Upper lobe of right lung (tissue), 1 donor: ENCODE measurements around the gene PTPRA. TPM values are rescaled to one million over a fixed set of nuclear protein-coding genes. Genes with fewer than 3 reads are reported as not detected.
A peak's percentile ranks its signal among the peaks of the same experiment; 100 is the strongest.

Source experiments
- ATAC-seq: fragments of 200-7000 bp; cut with Tn5 transposase; one replicate; pipeline ENCODE4 v1.9.1; 2020; ENCODE audit warnings: mild to moderate bottlenecking, moderate library complexity
- DNase-seq: peaks from one replicate; pipeline ENCODE4 v3.0.0-alpha.2; 2020
- H3K27ac ChIP-seq: fragments of 200-600 bp; one replicate; pipeline ENCODE4 v1.8.0; 2022
- H3K27me3 ChIP-seq: fragments of 200-600 bp; one replicate; pipeline ENCODE4 v1.8.0; 2022; ENCODE audit warnings: mild to moderate bottlenecking
- H3K36me3 ChIP-seq: fragments of 200-600 bp; one replicate; pipeline ENCODE4 v1.8.0; 2022
- H3K4me1 ChIP-seq: fragments of 200-600 bp; one replicate; pipeline ENCODE4 v1.8.0; 2022
- H3K4me3 ChIP-seq: fragments of 200-600 bp; one replicate; pipeline ENCODE4 v1.8.0; 2022; ENCODE audit warnings: mild to moderate bottlenecking
- H3K9me3 ChIP-seq: fragments of 200-600 bp; one replicate; pipeline ENCODE4 v1.8.0; 2022
- intact Hi-C: fragments of 100-400 bp; cut with DNase I; formaldehyde crosslinking; loops from one replicate; pipeline ENCODE4 v1.11.0; 2022
- total RNA-seq: library from RNA; stranded (reverse); fragmentation: NEBNext Ultra II Directional; extraction: Animal tissue kit (Norgen Biotek cat#: 25700); gene quantifications from one replicate; pipeline ENCODE4 v1.2.1, GENCODE V29; 2021
- TF ChIP-seq, protein P1 (sequence below): fragments of 200-600 bp; IDR thresholded peaks from one replicate; pipeline ENCODE4 v1.8.0; 2022; ENCODE audit warnings: antibody characterized with exemption
- donor health status: DM: no; HTN: yes; CAD: no; lungs with severe emphysema.

PTPRA gene
- total RNA-seq, 1 donor from 2014 or later, result 69.6 TPM

DNA sequence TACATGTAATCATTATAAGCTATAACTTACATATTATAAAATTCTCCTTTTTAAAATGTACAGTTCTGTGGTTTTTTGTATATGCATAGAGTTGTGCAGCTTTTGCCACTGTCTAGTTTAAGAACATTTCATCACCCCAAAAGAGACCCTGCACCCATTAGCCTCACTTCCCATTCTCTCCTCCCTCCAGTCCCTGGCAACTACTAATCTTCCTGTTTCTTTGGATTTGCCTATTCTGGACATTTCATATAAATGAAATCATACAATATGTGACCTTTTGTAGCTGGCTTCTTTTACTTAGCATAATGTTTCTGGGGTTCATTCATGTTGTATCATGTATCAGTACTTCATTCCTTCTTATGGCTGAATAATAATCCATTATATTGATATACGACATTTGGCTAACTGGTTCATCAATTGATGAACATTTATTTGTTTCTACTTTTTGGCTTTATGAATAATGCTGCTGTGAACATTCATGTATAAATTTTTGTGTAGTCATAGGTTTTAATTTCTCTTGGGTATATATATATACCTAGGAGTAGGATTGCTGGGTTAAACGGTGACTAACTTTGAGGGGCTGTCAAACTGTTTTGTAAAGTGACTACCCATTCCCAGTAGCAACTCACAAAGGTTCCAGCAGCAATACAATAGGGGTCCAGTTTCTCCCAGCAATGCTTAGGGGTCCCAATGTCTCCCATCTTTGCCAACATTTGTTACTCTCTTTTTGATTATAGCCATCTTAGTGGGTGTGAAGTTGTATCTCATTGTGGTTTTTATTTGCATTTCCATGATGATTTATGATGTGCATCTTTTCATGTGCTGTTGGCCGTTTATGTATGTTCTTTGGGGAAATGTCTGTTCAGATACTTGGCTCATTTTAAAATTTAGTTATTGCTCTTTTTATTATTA lies 10.7 kb downstream of the PTPRA start:
- no peak for ATAC-seq
- intact Hi-C loops, result no loop called here
- Histone ChIP-seq H3K9me3 (no peaks in the 10 kb centered on the region), H3K27me3 (no peaks in the 10 kb centered on the region), H3K27ac (no peak overlapping the region), H3K36me3 (no peaks in the 10 kb centered on the region), H3K4me1 (peaks cover 3% of the 10 kb centered on the region), H3K4me3 (no peak overlapping the region)
- no peak for DNase-seq
- TF ChIP-seq, protein P1, sequence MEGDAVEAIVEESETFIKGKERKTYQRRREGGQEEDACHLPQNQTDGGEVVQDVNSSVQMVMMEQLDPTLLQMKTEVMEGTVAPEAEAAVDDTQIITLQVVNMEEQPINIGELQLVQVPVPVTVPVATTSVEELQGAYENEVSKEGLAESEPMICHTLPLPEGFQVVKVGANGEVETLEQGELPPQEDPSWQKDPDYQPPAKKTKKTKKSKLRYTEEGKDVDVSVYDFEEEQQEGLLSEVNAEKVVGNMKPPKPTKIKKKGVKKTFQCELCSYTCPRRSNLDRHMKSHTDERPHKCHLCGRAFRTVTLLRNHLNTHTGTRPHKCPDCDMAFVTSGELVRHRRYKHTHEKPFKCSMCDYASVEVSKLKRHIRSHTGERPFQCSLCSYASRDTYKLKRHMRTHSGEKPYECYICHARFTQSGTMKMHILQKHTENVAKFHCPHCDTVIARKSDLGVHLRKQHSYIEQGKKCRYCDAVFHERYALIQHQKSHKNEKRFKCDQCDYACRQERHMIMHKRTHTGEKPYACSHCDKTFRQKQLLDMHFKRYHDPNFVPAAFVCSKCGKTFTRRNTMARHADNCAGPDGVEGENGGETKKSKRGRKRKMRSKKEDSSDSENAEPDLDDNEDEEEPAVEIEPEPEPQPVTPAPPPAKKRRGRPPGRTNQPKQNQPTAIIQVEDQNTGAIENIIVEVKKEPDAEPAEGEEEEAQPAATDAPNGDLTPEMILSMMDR, result no peak

DNA sequence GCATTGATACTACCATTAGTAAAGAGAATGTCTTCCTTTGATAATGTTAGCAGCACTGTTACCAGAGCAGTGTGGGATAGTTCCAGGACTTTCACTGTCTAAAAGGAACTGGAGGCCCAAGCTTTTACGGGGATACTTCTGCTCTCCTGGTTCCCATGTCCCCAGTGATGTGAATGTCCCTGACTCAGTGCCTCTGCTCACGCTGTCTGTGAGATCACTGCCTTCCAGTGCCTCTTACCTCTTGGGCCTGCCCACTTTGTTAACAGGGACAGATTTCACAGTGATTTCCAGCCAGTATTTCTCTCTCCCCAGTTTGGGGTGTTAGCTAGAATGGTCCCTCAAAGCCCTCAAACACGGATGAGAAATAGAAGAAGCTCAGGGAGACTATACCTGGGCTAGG lies 14.4 kb downstream of the PTPRA start:
- Histone ChIP-seq H3K27ac (no peak overlapping the region), H3K27me3 (no peaks in the 10 kb centered on the region), H3K4me1 (no peaks in the 10 kb centered on the region), H3K36me3 (no peaks in the 10 kb centered on the region), H3K4me3 (no peak overlapping the region), H3K9me3 (no peaks in the 10 kb centered on the region)
- no peak for DNase-seq
- intact Hi-C loops, result no loop called here
- peak; percentile 24 for ATAC-seq
- TF ChIP-seq, protein P1, result no peak

DNA sequence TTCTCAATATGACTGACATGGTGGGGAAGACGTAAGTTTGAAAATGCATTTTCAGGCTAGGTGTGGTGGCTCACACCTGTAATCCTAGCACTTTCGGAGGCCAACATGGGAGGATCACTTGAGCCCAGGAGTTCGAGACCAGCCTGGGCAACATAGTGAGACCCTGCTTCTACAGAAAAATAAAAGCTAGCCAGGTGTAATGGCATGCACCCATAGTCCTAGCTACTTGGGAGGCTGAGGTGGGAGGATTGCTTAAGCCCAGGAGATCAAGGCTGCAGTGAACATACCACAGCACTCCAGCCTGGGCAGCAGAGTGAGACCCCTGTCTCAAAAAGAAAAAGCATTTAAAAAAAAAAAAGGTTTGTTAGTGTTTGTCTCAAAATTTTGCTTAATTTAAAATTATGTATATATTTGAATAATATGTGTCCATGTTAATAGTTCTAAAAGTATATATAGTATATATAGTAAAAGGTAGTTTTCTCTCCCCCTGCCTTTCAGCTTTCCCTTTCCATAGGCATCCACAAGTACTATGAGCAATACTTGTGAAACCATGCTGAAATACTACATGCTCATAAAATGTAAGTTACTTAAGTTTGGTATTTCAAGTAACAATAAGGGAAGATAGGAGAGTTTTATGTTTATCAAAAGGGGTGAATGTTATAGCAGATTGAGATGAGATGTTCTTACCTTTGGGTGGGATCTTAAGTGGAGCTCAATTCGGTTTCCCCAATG lies 15.1 kb downstream of the PTPRA start:
- no peak overlapping the region for H3K27ac ChIP-seq
- TF ChIP-seq, protein P1, result no peak
- no peaks in the 10 kb centered on the region for H3K4me1 ChIP-seq
- no peak for DNase-seq
- intact Hi-C loops, result no loop called here
- H3K36me3 ChIP-seq, result no peaks in the 10 kb centered on the region
- no peaks in the 10 kb centered on the region for H3K27me3 ChIP-seq
- no peaks in the 10 kb centered on the region for H3K9me3 ChIP-seq
- H3K4me3 ChIP-seq, result no peak overlapping the region
- no peak for ATAC-seq

DNA sequence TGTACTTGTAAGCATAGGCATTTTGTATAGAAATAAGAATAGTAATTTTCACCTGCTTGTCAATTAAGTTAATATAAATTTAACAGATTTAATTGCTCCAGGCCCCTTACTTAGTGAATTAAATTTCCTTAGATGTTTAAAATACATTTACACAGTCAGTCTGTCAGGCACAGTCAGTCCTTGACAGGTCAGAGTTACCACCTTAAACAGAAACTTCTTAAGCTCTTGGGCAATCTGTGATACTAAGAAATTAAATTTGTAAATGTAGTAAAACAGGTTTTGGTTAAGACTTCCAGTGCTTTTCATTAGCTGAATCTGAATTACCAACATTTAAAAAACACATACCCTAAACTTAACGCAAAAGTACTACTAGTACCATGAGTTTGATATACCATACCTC lies 15.9 kb downstream of the PTPRA start:
- no peaks in the 10 kb centered on the region for H3K9me3 ChIP-seq
- TF ChIP-seq, protein P1, result no peak
- ATAC-seq, result no peak

DNA sequence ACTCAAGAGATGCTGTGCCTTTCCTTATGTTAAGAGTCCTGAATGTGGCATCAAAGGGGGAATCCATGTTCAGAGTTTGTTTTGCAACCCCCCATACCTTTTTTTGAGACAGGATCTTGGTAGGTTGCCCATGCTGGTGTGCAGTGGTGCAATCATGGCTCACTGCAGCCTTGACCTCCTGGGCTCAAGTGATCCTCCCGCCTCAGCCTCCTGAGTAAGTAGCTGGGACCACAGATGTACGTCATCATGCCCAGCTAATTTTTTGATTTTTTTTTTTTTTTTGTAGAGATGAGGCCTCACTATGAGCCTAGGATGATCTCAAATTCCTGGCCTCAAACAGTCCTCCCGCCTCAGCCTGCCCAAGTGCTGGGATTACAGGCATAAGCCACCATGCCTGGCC lies 16.5 kb downstream of the PTPRA start:
- TF ChIP-seq, protein P1, result no peak
- Histone ChIP-seq H3K9me3 (no peaks in the 10 kb centered on the region), H3K27ac (no peak overlapping the region), H3K4me3 (no peak overlapping the region), H3K27me3 (no peaks in the 10 kb centered on the region), H3K36me3 (no peaks in the 10 kb centered on the region), H3K4me1 (no peaks in the 10 kb centered on the region)
- intact Hi-C loops, result no loop called here
- ATAC-seq (no peak), DNase-seq (no peak)

More for the DNA sequence above, 15.9 kb downstream of the PTPRA start:
- no peaks in the 10 kb centered on the region for H3K36me3 ChIP-seq
- no peak overlapping the region for H3K4me3 ChIP-seq
- H3K27me3 ChIP-seq, result no peaks in the 10 kb centered on the region
- DNase-seq, result no peak
- H3K27ac ChIP-seq, result no peak overlapping the region
- no peaks in the 10 kb centered on the region for H3K4me1 ChIP-seq
- intact Hi-C loops, result no loop called here
